ENCODE results near the gene COL4A6. TPM values are rescaled to one million over a fixed set of nuclear protein-coding genes. Genes with fewer than 3 reads are reported as not detected.
A peak's percentile ranks its signal among the peaks of the same experiment; 100 is the strongest.

Gene COL4A6
- total RNA-seq, 1 donor from 2014 or later: 21.1 TPM

- TF ChIP-seq, protein P1, sequence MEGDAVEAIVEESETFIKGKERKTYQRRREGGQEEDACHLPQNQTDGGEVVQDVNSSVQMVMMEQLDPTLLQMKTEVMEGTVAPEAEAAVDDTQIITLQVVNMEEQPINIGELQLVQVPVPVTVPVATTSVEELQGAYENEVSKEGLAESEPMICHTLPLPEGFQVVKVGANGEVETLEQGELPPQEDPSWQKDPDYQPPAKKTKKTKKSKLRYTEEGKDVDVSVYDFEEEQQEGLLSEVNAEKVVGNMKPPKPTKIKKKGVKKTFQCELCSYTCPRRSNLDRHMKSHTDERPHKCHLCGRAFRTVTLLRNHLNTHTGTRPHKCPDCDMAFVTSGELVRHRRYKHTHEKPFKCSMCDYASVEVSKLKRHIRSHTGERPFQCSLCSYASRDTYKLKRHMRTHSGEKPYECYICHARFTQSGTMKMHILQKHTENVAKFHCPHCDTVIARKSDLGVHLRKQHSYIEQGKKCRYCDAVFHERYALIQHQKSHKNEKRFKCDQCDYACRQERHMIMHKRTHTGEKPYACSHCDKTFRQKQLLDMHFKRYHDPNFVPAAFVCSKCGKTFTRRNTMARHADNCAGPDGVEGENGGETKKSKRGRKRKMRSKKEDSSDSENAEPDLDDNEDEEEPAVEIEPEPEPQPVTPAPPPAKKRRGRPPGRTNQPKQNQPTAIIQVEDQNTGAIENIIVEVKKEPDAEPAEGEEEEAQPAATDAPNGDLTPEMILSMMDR (IDR thresholded peaks at IDR 0.05; ENCODE audit: insufficient read depth, low read length, severe bottlenecking): no peak
- Histone ChIP-seq H3K27me3 (ENCODE audit: control insufficient read depth, insufficient read depth, low read length) (no peaks in the 10 kb centered on the region), H3K4me3 (ENCODE audit: low read depth, low read length) (no peak overlapping the region), H3K36me3 (ENCODE audit: control insufficient read depth, insufficient read depth, low read length) (peaks cover 1% of the 10 kb centered on the region)
- DNase-seq (ENCODE audit: low read depth): no peak
- no peak for FAIRE-seq
These were observed 307.3 kb downstream of the COL4A6 start for GRCh38 chrX:108130889-108131288.

DNA sequence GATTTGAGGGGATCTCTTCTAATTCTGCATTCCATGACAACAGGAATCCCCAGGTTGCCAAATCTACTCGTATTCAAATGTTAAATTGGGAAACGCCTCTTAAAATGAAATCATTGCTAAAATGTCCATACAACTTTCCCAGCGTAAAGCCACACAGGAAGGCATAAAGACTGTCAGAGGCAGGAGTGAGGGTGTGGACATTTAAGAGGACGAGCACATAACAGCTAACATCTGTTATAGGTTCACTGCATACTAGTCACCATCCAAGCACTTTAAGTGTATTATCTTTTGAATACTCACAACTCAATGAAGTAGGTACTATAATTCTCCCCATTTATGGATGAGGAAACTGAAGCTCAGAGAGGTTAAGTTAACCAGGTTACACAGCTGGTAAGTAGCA lies 311.1 kb downstream of the COL4A6 start:
- FAIRE-seq (no peak), DNase-seq (ENCODE audit: low read depth) (no peak)
- TF ChIP-seq, protein P1 (IDR thresholded peaks at IDR 0.05; ENCODE audit: insufficient read depth, low read length, severe bottlenecking): no peak
- Histone ChIP-seq H3K36me3 (ENCODE audit: control insufficient read depth, insufficient read depth, low read length) (no peaks in the 10 kb centered on the region), H3K27me3 (ENCODE audit: control insufficient read depth, insufficient read depth, low read length) (no peaks in the 10 kb centered on the region), H3K4me3 (ENCODE audit: low read depth, low read length) (no peak overlapping the region)

DNA sequence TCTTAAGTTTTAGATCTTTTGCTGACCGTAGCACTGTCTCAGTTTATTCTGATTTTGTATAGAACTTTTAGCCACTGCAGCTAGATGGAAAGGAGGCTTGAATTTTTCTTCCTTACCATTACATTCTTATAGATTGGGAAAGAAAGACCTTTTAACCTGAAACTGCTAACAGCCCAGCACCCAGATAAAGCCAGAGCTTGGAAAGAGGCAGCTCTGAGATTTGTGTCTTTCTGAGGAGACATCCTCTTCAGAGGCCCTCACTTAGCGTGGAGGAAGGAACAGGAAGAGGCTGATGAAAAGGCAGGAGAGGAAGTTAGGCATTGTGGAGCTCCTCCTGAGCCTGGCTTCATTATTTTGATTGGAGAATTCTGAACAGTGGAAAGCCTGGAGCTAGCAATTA lies 311.6 kb downstream of the COL4A6 start:
- no peaks in the 10 kb centered on the region for H3K36me3 ChIP-seq (ENCODE audit: control insufficient read depth, insufficient read depth, low read length)
- no peak for FAIRE-seq
- H3K27me3 ChIP-seq (ENCODE audit: control insufficient read depth, insufficient read depth, low read length): no peaks in the 10 kb centered on the region
- H3K4me3 ChIP-seq (ENCODE audit: low read depth, low read length): no peak overlapping the region
- DNase-seq (ENCODE audit: low read depth): no peak
- TF ChIP-seq, protein P1 (IDR thresholded peaks at IDR 0.05; ENCODE audit: insufficient read depth, low read length, severe bottlenecking): no peak

DNA sequence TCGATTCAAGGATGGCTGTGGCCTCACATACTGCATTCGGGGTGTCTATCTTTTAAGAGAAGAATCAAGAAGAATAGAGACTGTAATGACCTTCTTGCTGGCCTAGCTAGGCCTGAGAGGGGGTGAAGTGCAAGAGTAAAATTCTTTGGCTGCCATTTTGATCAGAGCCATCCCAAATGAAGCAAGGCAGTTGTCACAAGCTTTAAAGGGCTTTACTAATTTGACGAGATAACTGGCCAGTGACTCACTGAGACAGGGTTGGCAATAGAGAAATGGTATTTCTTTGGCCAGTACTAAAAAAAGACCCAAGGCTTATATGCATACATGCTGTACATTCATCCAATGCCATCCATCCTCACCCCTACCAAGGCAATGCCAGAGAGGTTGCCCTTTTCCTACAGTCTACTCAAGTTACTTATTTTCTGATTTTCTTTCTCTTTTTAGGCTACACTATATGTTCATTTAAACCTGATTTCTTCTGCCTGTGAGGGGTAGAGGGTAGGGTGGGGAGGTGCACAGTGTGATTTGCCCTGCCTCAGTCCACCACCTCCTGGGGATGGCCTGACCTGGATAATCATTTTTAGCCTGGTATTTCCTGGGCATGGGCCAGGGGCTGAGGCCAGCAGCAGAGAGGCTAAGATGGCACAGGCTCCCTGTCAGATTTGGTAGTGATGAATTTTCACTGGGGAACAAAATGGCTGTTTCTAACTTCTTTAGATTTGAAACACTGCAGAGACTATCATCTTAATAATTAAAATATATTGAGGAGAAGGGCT lies 314.4 kb downstream of the COL4A6 start:
- FAIRE-seq (no peak), DNase-seq (ENCODE audit: low read depth) (peak; percentile 7)
- H3K4me3 ChIP-seq (ENCODE audit: low read depth, low read length): no peak overlapping the region
- no peaks in the 10 kb centered on the region for H3K27me3 ChIP-seq (ENCODE audit: control insufficient read depth, insufficient read depth, low read length)
- H3K36me3 ChIP-seq (ENCODE audit: control insufficient read depth, insufficient read depth, low read length): no peaks in the 10 kb centered on the region
- TF ChIP-seq, protein P1 (IDR thresholded peaks at IDR 0.05; ENCODE audit: insufficient read depth, low read length, severe bottlenecking): no peak

GRCh38 chrX:108122748-108123147 lies 315.5 kb downstream of the COL4A6 start:
- DNase-seq (ENCODE audit: low read depth) (peak; percentile 83), FAIRE-seq (no peak)
- TF ChIP-seq, protein P1 (IDR thresholded peaks at IDR 0.05; ENCODE audit: insufficient read depth, low read length, severe bottlenecking): no peak
- Histone ChIP-seq H3K4me3 (ENCODE audit: low read depth, low read length) (no peak overlapping the region), H3K27me3 (ENCODE audit: control insufficient read depth, insufficient read depth, low read length) (no peaks in the 10 kb centered on the region), H3K36me3 (ENCODE audit: control insufficient read depth, insufficient read depth, low read length) (no peaks in the 10 kb centered on the region)

GRCh38 chrX:108121291-108121690 lies 316.9 kb downstream of the COL4A6 start:
- no peak for DNase-seq (ENCODE audit: low read depth)
- FAIRE-seq: no peak
- H3K36me3 ChIP-seq (ENCODE audit: control insufficient read depth, insufficient read depth, low read length): no peaks in the 10 kb centered on the region
- no peaks in the 10 kb centered on the region for H3K27me3 ChIP-seq (ENCODE audit: control insufficient read depth, insufficient read depth, low read length)
- TF ChIP-seq, protein P1 (IDR thresholded peaks at IDR 0.05; ENCODE audit: insufficient read depth, low read length, severe bottlenecking): no peak
- H3K4me3 ChIP-seq (ENCODE audit: low read depth, low read length): no peak overlapping the region
